Osteoblast (primary cell): ENCODE results near the gene FANCL. TPM values are rescaled to one million over a fixed set of nuclear protein-coding genes. Genes with fewer than 3 reads are reported as not detected.
"Not testable (repeated sequence)": the region's sequence is repeated elsewhere in the genome, so short reads cannot be mapped to it uniquely, and the experiment has no call there.

Experiments used
- DNase-seq: peaks from one replicate; pipeline ENCODE4 v3.0.0; 2011; ENCODE audit warnings: low spot score, mixed read lengths; ENCODE audit not compliant: insufficient read length; ENCODE audit errors: missing footprints
- H2AFZ ChIP-seq: 2 replicates; pipeline ENCODE4 v1.6.0; 2011; ENCODE audit warnings: mild to moderate bottlenecking, low read length
- H3K27ac ChIP-seq: 2 replicates; pipeline ENCODE4 v1.5.1; 2011; ENCODE audit warnings: mild to moderate bottlenecking, low read depth, low read length, moderate library complexity
- H3K27me3 ChIP-seq: 2 replicates; pipeline ENCODE4 v1.6.0; 2012; ENCODE audit warnings: mild to moderate bottlenecking, control low read depth, inconsistent platforms, low read length, moderate library complexity; ENCODE audit not compliant: insufficient read depth
- H3K36me3 ChIP-seq: 2 replicates; pipeline ENCODE4 v1.5.1; 2011; ENCODE audit warnings: mild to moderate bottlenecking, low read length, control low read depth, moderate library complexity; ENCODE audit not compliant: insufficient read depth
- H3K4me1 ChIP-seq: 2 replicates; pipeline ENCODE4 v1.5.1; 2011; ENCODE audit warnings: mild to moderate bottlenecking, low read length, control low read depth, moderate library complexity; ENCODE audit not compliant: insufficient read depth
- H3K4me2 ChIP-seq: 2 replicates; pipeline ENCODE4 v1.6.0; 2011; ENCODE audit warnings: mild to moderate bottlenecking, low read length; ENCODE audit not compliant: insufficient read depth
- H3K4me3 ChIP-seq: fragments of 200-600 bp; sonication (generic); 3 replicates; pipeline ENCODE4 v1.5.1; 2012; ENCODE audit warnings: mild to moderate bottlenecking, low read length, inconsistent platforms; ENCODE audit not compliant: insufficient read depth
- H3K79me2 ChIP-seq: 2 replicates; pipeline ENCODE4 v1.6.0; 2012; ENCODE audit warnings: mild to moderate bottlenecking, low read length, control low read depth, inconsistent platforms; ENCODE audit not compliant: insufficient read depth
- H3K9me3 ChIP-seq: 2 replicates; pipeline ENCODE4 v1.5.1; 2011; ENCODE audit warnings: low read depth, low read length, control low read depth
- H4K20me1 ChIP-seq: 2 replicates; pipeline ENCODE4 v1.6.0; 2012; ENCODE audit warnings: mild to moderate bottlenecking, low read length, control low read depth; ENCODE audit not compliant: insufficient read depth
- CTCF ChIP-seq: IDR thresholded peaks from 2 replicates; pipeline ENCODE4 v1.5.1; 2011; ENCODE audit warnings: mild to moderate bottlenecking, low read depth, low read length, moderate library complexity; ENCODE audit errors: extremely low read depth
- total RNA-seq: library from RNA; depleted of rRNA; stranded (reverse); fragments of >200 nt; gene quantifications from 2 replicates; pipeline ENCODE4 v1.2.3, GENCODE V29; 2012

The FANCL gene
- total RNA-seq, 1 donor: 10.9 TPM

GRCh38 chr2:58215429-58215828, 25.7 kb downstream of the FANCL start:
- H3K36me3 ChIP-seq: no peaks in the 10 kb centered on the region
- no peak for TF ChIP-seq CTCF
- no peaks in the 10 kb centered on the region for H4K20me1 ChIP-seq
- no peak overlapping the region for H3K27ac ChIP-seq
- no peak overlapping the region for H2AFZ ChIP-seq
- H3K4me3 ChIP-seq: no peak overlapping the region
- peaks cover 2% of the 10 kb centered on the region for H3K9me3 ChIP-seq
- no peaks in the 10 kb centered on the region for H3K27me3 ChIP-seq
- no peaks in the 10 kb centered on the region for H3K79me2 ChIP-seq
- no peak for DNase-seq
- H3K4me2 ChIP-seq: no peak overlapping the region
- H3K4me1 ChIP-seq: no peaks in the 10 kb centered on the region

- DNase-seq, H3K4me3 ChIP-seq, H3K79me2 ChIP-seq: not testable (repeated sequence)
Observed at GRCh38 chr2:58210951-58211568, 30.1 kb downstream of the FANCL start.

GRCh38 chr2:58207189-58207588, 33.9 kb downstream of the FANCL start:
- no peaks in the 10 kb centered on the region for H3K79me2 ChIP-seq
- TF ChIP-seq CTCF: no peak
- no peak overlapping the region for H2AFZ ChIP-seq
- H3K27me3 ChIP-seq: no peaks in the 10 kb centered on the region
- no peak overlapping the region for H3K4me3 ChIP-seq
- H3K36me3 ChIP-seq: no peaks in the 10 kb centered on the region
- no peak for DNase-seq
- no peaks in the 10 kb centered on the region for H4K20me1 ChIP-seq
- no peak overlapping the region for H3K4me2 ChIP-seq
- no peak overlapping the region for H3K27ac ChIP-seq
- H3K4me1 ChIP-seq: no peaks in the 10 kb centered on the region
- H3K9me3 ChIP-seq: peaks cover 2% of the 10 kb centered on the region

More at GRCh38 chr2:58210951-58211568, 30.1 kb downstream of the FANCL start:
- not testable (repeated sequence) for H3K27ac ChIP-seq, H3K4me2 ChIP-seq, H2AFZ ChIP-seq, H3K9me3 ChIP-seq, H3K36me3 ChIP-seq, H4K20me1 ChIP-seq, H3K4me1 ChIP-seq, H3K27me3 ChIP-seq

GRCh38 chr2:58206785-58207184, 34.3 kb downstream of the FANCL start:
- no peak overlapping the region for H3K27ac ChIP-seq
- H3K4me3 ChIP-seq: no peak overlapping the region
- no peaks in the 10 kb centered on the region for H3K36me3 ChIP-seq
- H4K20me1 ChIP-seq: no peaks in the 10 kb centered on the region
- peaks cover 2% of the 10 kb centered on the region for H3K9me3 ChIP-seq
- no peak overlapping the region for H2AFZ ChIP-seq
- H3K27me3 ChIP-seq: no peaks in the 10 kb centered on the region
- H3K4me1 ChIP-seq: no peaks in the 10 kb centered on the region
- TF ChIP-seq CTCF: no peak
- DNase-seq: no peak
- H3K4me2 ChIP-seq: no peak overlapping the region
- H3K79me2 ChIP-seq: no peaks in the 10 kb centered on the region
